GM12872 (cell line): Measurements from ENCODE around the gene AARS2.

Experiments used
- TF ChIP-seq, protein P1 (sequence below): IDR thresholded peaks from 3 replicates; pipeline ENCODE4 v1.5.1; 2011; ENCODE audit warnings: low read depth, mild to moderate bottlenecking, low read length, moderate library complexity; ENCODE audit not compliant: insufficient read depth

The AARS2 gene

GRCh38 chr6:44349904-44350649 lies 36.9 kb upstream of the AARS2 start:
- TF ChIP-seq, protein P1, sequence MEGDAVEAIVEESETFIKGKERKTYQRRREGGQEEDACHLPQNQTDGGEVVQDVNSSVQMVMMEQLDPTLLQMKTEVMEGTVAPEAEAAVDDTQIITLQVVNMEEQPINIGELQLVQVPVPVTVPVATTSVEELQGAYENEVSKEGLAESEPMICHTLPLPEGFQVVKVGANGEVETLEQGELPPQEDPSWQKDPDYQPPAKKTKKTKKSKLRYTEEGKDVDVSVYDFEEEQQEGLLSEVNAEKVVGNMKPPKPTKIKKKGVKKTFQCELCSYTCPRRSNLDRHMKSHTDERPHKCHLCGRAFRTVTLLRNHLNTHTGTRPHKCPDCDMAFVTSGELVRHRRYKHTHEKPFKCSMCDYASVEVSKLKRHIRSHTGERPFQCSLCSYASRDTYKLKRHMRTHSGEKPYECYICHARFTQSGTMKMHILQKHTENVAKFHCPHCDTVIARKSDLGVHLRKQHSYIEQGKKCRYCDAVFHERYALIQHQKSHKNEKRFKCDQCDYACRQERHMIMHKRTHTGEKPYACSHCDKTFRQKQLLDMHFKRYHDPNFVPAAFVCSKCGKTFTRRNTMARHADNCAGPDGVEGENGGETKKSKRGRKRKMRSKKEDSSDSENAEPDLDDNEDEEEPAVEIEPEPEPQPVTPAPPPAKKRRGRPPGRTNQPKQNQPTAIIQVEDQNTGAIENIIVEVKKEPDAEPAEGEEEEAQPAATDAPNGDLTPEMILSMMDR: no peak

DNA sequence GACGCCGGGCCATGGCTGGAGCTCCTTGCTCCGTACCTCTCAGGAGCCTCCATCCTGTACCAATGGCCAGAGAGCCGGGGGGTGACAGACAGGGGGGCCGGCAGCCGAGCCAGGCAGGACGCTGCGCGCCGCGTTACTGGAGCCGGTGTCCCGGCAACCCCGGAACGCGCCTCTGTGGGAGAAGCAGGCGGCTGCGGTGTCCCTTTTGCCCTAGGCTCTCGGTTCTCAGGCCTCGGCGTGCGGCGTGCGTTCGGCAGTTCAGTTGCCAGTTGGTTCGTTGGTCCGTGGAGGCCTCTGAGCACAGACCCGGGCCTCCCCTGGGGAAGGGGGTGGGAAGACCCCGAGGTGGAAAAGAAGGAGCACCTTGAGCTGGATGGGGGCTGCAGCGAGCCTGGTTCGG lies 29.3 kb upstream of the AARS2 start, which contains the start of gene SPATS1:
Gene SPATS1 (plus strand): TSS at position 162 of the 400 bp plus-strand sequence. CDS start 446 bp downstream, outside the sequence.
- TF ChIP-seq, protein P1: no peak

- TF ChIP-seq, protein P1: no peak
These were observed 28.9 kb upstream of the AARS2 start for GRCh38 chr6:44342052-44342451.

DNA sequence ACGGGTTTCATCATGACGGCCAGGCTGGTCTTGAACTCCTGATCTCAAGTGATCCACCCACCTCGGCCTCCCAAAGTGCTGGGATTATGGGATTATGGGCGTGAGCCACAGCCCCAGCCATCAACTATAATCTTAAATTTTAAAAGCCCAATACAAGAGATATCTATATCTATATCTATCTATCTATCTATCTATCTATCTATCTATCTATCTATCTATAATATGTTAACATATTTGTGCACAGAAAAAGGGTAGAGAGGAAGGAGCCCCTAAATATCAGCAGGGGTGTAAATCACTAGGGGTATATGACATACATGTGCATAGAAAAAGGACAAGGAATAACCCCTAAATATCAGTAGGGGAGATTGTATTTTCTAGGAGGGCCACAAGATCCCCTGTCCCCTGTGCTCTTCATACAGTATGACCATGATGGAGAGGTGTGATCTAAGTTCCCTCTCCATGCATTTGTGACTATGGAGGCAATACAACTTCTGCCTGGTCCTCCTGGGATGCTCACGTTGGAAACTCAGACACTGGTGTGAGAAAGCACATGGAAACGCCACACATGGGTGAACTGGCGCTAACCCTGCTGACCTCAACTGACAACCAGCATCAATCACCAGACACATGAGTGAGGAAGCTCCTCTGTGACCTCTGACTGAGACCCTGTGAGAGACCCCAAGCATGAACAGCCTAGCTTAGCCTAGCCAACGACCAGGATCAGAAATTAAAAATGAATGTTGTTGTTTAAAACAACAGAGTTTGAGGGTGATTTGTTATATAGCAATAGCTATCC lies 28.1 kb upstream of the AARS2 start:
- TF ChIP-seq, protein P1: no peak

DNA sequence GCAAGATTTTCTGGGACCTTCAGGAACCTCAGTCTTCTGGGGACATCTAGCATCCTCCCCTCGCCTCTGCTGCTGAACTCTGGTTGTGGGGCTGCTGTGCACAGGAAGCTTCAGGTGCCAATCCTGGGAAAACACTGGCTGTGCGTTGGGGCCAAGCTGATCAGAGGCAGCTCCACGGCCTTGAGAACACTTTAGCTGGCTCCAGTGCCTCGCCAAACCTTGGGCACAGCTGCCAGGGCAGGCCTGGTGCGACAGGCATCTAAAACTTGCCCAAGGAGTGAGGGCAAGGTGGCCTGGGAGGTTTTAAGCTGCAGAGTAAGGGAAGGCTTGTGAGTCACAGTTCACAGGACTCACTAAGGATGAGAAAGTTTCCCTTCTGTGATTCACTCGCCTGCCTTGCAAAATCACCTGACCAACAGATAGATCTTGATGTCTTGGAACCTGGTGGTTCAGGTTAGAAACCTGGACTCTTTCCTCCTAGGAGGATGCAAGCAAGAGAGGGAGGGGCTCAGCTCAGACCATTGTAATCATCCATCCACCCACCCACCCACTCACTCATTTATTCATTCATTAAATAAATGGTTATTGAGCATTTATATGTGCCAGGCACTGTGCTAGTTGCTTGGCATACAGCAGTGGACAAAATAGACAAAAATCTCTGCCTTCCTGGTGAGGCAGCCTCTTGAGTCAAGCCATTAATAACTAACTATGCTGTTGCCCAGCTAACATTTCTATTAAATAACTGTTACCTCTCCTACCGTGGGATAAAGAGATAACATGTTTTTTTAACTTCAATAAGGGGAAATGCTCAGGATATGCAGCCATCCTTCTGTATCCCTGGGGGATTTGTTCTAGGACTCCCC lies 26.8 kb upstream of the AARS2 start:
- TF ChIP-seq, protein P1: no peak

DNA sequence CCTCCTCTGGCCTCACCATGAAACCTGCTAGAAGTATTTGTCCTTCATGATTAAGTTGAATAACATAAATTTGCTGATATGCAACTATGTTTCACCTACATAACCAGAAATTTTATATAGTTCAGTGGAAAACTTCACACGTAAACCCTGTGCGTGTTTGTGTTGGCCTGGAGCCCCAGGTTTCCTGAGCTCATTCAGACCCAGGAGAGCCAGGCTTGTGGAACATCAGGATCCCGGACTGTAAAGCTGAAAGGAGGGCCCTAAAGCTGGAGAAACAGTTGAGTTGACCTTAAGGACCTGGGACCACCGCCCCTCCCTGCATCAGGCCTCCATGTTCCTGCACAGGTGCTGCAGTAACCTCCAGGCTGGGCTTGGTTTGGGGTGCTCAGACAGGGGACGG lies 26.2 kb upstream of the AARS2 start:
- TF ChIP-seq, protein P1: no peak
